Measurements from ENCODE around the gene HIPK2.

Gene HIPK2

DNA sequence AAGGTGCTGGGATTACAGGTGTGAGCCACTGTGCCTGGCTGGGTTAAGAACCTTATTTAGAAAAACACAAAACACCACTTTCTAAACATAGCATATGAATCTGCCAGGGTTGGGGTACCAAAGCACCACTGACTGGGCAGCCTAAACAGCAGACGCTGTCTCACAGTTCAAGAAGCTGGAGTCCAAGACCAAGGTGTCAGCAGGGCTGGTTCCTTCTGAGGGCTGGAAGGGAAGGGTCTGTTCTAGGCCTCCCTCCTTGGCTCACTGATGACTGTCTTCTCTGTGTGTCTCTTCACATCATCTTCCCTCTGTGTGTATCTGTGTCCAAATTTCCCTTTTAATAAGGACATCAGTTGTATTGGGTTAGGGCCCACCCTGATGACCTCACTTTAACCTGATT, 49.6 kb downstream of the HIPK2 start:
- TF ChIP-seq FOXM1 (IDR thresholded peaks at IDR 0.05; ENCODE audit: borderline replicate concordance, low read depth) (no peak), TAF1 (IDR thresholded peaks at IDR 0.05; ENCODE audit: low read depth) (no peak), EGR1 (IDR thresholded peaks at IDR 0.05) (no peak), CREB1 (IDR thresholded peaks at IDR 0.05; ENCODE audit: low read depth) (no peak), RAD21 (IDR thresholded peaks at IDR 0.05; ENCODE audit: low read depth) (no peak), REST (IDR thresholded peaks at IDR 0.05; ENCODE audit: low read depth) (no peak), CEBPB (IDR thresholded peaks at IDR 0.05) (no peak), TEAD4 (IDR thresholded peaks at IDR 0.05) (no peak), EP300 (IDR thresholded peaks at IDR 0.05; ENCODE audit: borderline replicate concordance) (no peak)
- TF ChIP-seq, protein P1, sequence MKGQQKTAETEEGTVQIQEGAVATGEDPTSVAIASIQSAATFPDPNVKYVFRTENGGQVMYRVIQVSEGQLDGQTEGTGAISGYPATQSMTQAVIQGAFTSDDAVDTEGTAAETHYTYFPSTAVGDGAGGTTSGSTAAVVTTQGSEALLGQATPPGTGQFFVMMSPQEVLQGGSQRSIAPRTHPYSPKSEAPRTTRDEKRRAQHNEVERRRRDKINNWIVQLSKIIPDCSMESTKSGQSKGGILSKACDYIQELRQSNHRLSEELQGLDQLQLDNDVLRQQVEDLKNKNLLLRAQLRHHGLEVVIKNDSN (IDR thresholded peaks at IDR 0.05) = no peak

- TF ChIP-seq EGR1 (IDR thresholded peaks at IDR 0.05) (no peak), FOXM1 (IDR thresholded peaks at IDR 0.05; ENCODE audit: borderline replicate concordance, low read depth) (no peak), TCF12 (IDR thresholded peaks at IDR 0.05; ENCODE audit: low read depth) (no peak), CREB1 (IDR thresholded peaks at IDR 0.05; ENCODE audit: low read depth) (no peak)
- TF ChIP-seq, protein P1 (IDR thresholded peaks at IDR 0.05) = no peak
Observed at GRCh38 chr7:139727151-139727705, 50.6 kb downstream of the HIPK2 start.

DNA sequence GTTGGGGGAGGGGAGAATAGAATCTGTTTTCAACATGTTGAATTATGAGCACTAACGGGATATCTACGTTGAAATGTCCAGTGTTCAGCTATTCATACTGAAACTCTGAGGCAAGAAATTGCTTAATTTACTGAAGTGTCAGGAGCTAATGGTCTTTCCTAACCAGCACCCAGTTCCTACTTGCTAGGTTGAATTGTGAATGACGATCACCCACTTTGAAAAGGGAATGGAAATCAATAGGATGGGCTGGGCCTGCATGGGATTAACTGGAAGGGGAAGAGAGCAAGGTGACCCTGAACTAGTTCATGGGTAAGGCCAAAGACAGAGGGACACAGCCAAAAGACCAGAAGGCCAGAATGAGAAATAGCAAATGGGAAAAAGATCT, 51.3 kb downstream of the HIPK2 start:
- no peak for TF ChIP-seq YY1 (IDR thresholded peaks at IDR 0.05; ENCODE audit: low read depth)
- no peak for TF ChIP-seq NFIC (IDR thresholded peaks at IDR 0.05)
- no peak for TF ChIP-seq CREB1 (IDR thresholded peaks at IDR 0.05; ENCODE audit: low read depth)
- no peak for TF ChIP-seq RAD21 (IDR thresholded peaks at IDR 0.05; ENCODE audit: low read depth)
- no peak for TF ChIP-seq FOXM1 (IDR thresholded peaks at IDR 0.05; ENCODE audit: borderline replicate concordance, low read depth)
- no peak for TF ChIP-seq EGR1 (IDR thresholded peaks at IDR 0.05)
- no peak for TF ChIP-seq ZBTB7A (IDR thresholded peaks at IDR 0.05; ENCODE audit: low read depth)
- TF ChIP-seq REST (IDR thresholded peaks at IDR 0.05; ENCODE audit: low read depth) = no peak
- no peak for TF ChIP-seq TAF1 (IDR thresholded peaks at IDR 0.05; ENCODE audit: low read depth)
- TF ChIP-seq TCF12 (IDR thresholded peaks at IDR 0.05; ENCODE audit: low read depth) = no peak
- TF ChIP-seq TEAD4 (IDR thresholded peaks at IDR 0.05) = no peak
- TF ChIP-seq CEBPB (IDR thresholded peaks at IDR 0.05) = no peak

- no peak for TF ChIP-seq EP300 (IDR thresholded peaks at IDR 0.05; ENCODE audit: borderline replicate concordance)
- TF ChIP-seq CEBPB (IDR thresholded peaks at IDR 0.05) = no peak
- TF ChIP-seq ZBTB7A (IDR thresholded peaks at IDR 0.05; ENCODE audit: low read depth) = no peak
- no peak for TF ChIP-seq FOXM1 (IDR thresholded peaks at IDR 0.05; ENCODE audit: borderline replicate concordance, low read depth)
- no peak for TF ChIP-seq EGR1 (IDR thresholded peaks at IDR 0.05)
- no peak for TF ChIP-seq TEAD4 (IDR thresholded peaks at IDR 0.05)
- no peak for TF ChIP-seq TCF12 (IDR thresholded peaks at IDR 0.05; ENCODE audit: low read depth)
- no peak for TF ChIP-seq CREB1 (IDR thresholded peaks at IDR 0.05; ENCODE audit: low read depth)
- TF ChIP-seq, protein P1 (IDR thresholded peaks at IDR 0.05) = no peak
- no peak for TF ChIP-seq NFIC (IDR thresholded peaks at IDR 0.05)
- no peak for TF ChIP-seq RAD21 (IDR thresholded peaks at IDR 0.05; ENCODE audit: low read depth)
- TF ChIP-seq MAX (IDR thresholded peaks at IDR 0.05) = no peak
- TF ChIP-seq TAF1 (IDR thresholded peaks at IDR 0.05; ENCODE audit: low read depth) = no peak
- TF ChIP-seq REST (IDR thresholded peaks at IDR 0.05; ENCODE audit: low read depth) = no peak
- no peak for TF ChIP-seq YY1 (IDR thresholded peaks at IDR 0.05; ENCODE audit: low read depth)
Observed at GRCh38 chr7:139725858-139726484, 51.8 kb downstream of the HIPK2 start.
